HepG2 (cell line): ENCODE data around the gene EPB41L1. TPM values are rescaled to one million over a fixed set of nuclear protein-coding genes. Genes with fewer than 3 reads are reported as not detected.

Experiments used
- BCL3 ChIP-seq: sonication (generic); formaldehyde crosslinking; IDR thresholded peaks from 2 replicates; pipeline ENCODE4 v1.5.1; 2020; ENCODE audit warnings: mild to moderate bottlenecking, missing genetic modification reagents, moderate library complexity
- EEA1 ChIP-seq: sonication (generic); formaldehyde crosslinking; IDR thresholded peaks from 2 replicates; pipeline ENCODE4 v1.5.1; 2020; ENCODE audit warnings: mild to moderate bottlenecking, missing genetic modification reagents, borderline replicate concordance
- FLYWCH1 ChIP-seq: sonication (generic); formaldehyde crosslinking; IDR thresholded peaks from 2 replicates; pipeline ENCODE4 v1.8.1; 2023; ENCODE audit warnings: mild to moderate bottlenecking, missing genetic modification reagents
- HCFC1 ChIP-seq: fragments of 150-350 bp; IDR thresholded peaks from 2 replicates; pipeline ENCODE4 v1.6.1; 2014; ENCODE audit warnings: low read depth, low read length
- JARID2 ChIP-seq: sonication (generic); formaldehyde crosslinking; IDR thresholded peaks from 2 replicates; pipeline ENCODE4 v1.8.1; 2023; ENCODE audit warnings: missing genetic modification reagents, inconsistent platforms; ENCODE audit not compliant: insufficient replicate concordance
- KLF11 ChIP-seq: IDR thresholded peaks from 2 replicates; pipeline ENCODE4 v1.6.1; 2016; ENCODE audit warnings: missing compliant biosample characterization
- MEF2D ChIP-seq: sonication (generic); formaldehyde crosslinking; IDR thresholded peaks from 2 replicates; pipeline ENCODE4 v1.5.1; 2020; ENCODE audit warnings: mild to moderate bottlenecking, missing genetic modification reagents
- PRDM15 ChIP-seq: sonication (generic); formaldehyde crosslinking; IDR thresholded peaks from 2 replicates; pipeline ENCODE4 v1.4.0; 2020; ENCODE audit warnings: missing genetic modification reagents
- RELA ChIP-seq: sonication (generic); formaldehyde crosslinking; IDR thresholded peaks from 2 replicates; pipeline ENCODE4 v1.4.0; 2020; ENCODE audit warnings: missing genetic modification reagents
- REPIN1 ChIP-seq: sonication (generic); formaldehyde crosslinking; IDR thresholded peaks from 2 replicates; pipeline ENCODE4 v1.8.0; 2022; ENCODE audit warnings: missing genetic modification reagents, low read depth, mild to moderate bottlenecking, borderline replicate concordance
- SMAD9 ChIP-seq: sonication (generic); formaldehyde crosslinking; IDR thresholded peaks from 2 replicates; pipeline ENCODE4 v1.5.1; 2020; ENCODE audit warnings: mild to moderate bottlenecking, missing genetic modification reagents
- SNAPC4 ChIP-seq: sonication (generic); formaldehyde crosslinking; IDR thresholded peaks from 2 replicates; pipeline ENCODE4 v1.4.0; 2020; ENCODE audit warnings: mild to moderate bottlenecking, missing genetic modification reagents
- TP53 ChIP-seq: sonication (generic); formaldehyde crosslinking; conservative IDR thresholded peaks from 2 replicates; pipeline ENCODE4 v1.4.0; 2020; ENCODE audit warnings: missing genetic modification reagents
- ZBTB38 ChIP-seq: sonication (generic); formaldehyde crosslinking; IDR thresholded peaks from 2 replicates; pipeline ENCODE4 v1.5.1; 2020; ENCODE audit warnings: mild to moderate bottlenecking, missing genetic modification reagents
- ZNF232 ChIP-seq: sonication (generic); formaldehyde crosslinking; IDR thresholded peaks from 2 replicates; pipeline ENCODE4 v1.4.0; 2020; ENCODE audit warnings: missing genetic modification reagents, borderline replicate concordance
- ZNF362 ChIP-seq: sonication (generic); formaldehyde crosslinking; IDR thresholded peaks from 2 replicates; pipeline ENCODE4 v1.4.0; 2020; ENCODE audit warnings: missing genetic modification reagents, mild to moderate bottlenecking, borderline replicate concordance
- ZNF773 ChIP-seq: sonication (generic); formaldehyde crosslinking; IDR thresholded peaks from 2 replicates; pipeline ENCODE4 v1.4.0; 2020; ENCODE audit warnings: missing genetic modification reagents, borderline replicate concordance
- polyA plus RNA-seq, 8 experiments: library from polyadenylated mRNA; depleted of rRNA in 3 of 8; stranded (reverse) in 7 of 8; unstranded in 1 of 8; fragments of >200 nt; fragmentation: Illumina TruSeq in 4 of 8; extraction: Trizol in 4 of 8; gene quantifications; 2 replicates each; pipeline versions ENCODE4 v1.2.1 to v1.2.3, GENCODE V29; 2011 to 2016; ENCODE audit warnings: low read depth in 4 of 8, missing spikeins in 1 of 8, mixed read lengths in 1 of 8; ENCODE audit not compliant: insufficient read depth in 1 of 8
- total RNA-seq, 5 experiments: library from RNA; depleted of rRNA; stranded (reverse); fragments of >200 nt; fragmentation: Illumina TruSeq; extraction: Trizol; gene quantifications; 2 replicates each; pipeline ENCODE4 v1.2.3, GENCODE V29; 2016; ENCODE audit warnings: low read depth in 1 of 5

The EPB41L1 gene
- total and polyA plus RNA-seq, 2 of the 13 experiments (the other 11 are each of a cell fraction or from before 2014, with no cell fraction given) = 16.7 to 39.0 TPM

- TF ChIP-seq ZNF773 (CRISPR knock-in tag) (no peak), TP53 (CRISPR knock-in tag) (no peak), REPIN1 (0 out of 2 replicates have a peak, but pooled peaks have one; percentile 25), SNAPC4 (CRISPR knock-in tag) (0 out of 2 replicates have a peak, but pooled peaks have one; percentile 20), ZNF362 (CRISPR knock-in tag) (no peak; the same call in 1 of the 2 replicates), HCFC1 (no peak), RELA (CRISPR knock-in tag) (0 out of 2 replicates have a peak, but pooled peaks have one; percentile 55), EEA1 (peak; percentile 83; the same call in 1 of the 2 replicates), FLYWCH1 (CRISPR knock-in tag) (no peak), KLF11 (peak; percentile 81; the same call in 1 of the 2 replicates), ZBTB38 (peak; percentile 77), JARID2 (CRISPR knock-in tag) (peak; percentile 71), MEF2D (CRISPR knock-in tag) (no peak; the same call in 1 of the 2 replicates), ZNF232 (0 out of 2 replicates have a peak, but pooled peaks have one; percentile 25), SMAD9 (no peak), BCL3 (CRISPR knock-in tag) (0 out of 2 replicates have a peak, but pooled peaks have one; percentile 32), PRDM15 (CRISPR knock-in tag) (peak; percentile 48; the same call in 1 of the 2 replicates)
Observed at GRCh38 chr20:36199345-36200257, 45.1 kb downstream of the EPB41L1 start (continued).
